Measurements from ENCODE around the gene PPM1E.
A peak's percentile ranks its signal among the peaks of the same experiment; 100 is the strongest.
"Not testable (repeated sequence)": the region's sequence is repeated elsewhere in the genome, so short reads cannot be mapped to it uniquely, and the experiment has no call there.

Gene PPM1E

GRCh38 chr17:58755577-58756245, at the start of gene PPM1E:
PPM1E (plus strand) TSS chr17:58755854.
- DNase-seq (ENCODE audit: low read depth) = peak; percentile 34

- no peak for DNase-seq (ENCODE audit: low read depth)
These were observed 49.1 kb upstream of the PPM1E start for GRCh38 chr17:58706351-58707140.

GRCh38 chr17:58710948-58711552, 44.6 kb upstream of the PPM1E start:
- peak; percentile 11 for DNase-seq (ENCODE audit: low read depth)

GRCh38 chr17:58722274-58722673, 33.4 kb upstream of the PPM1E start:
- DNase-seq (ENCODE audit: low read depth) = no peak

GRCh38 chr17:58722696-58723095, 33.0 kb upstream of the PPM1E start:
- DNase-seq (ENCODE audit: low read depth) = no peak

- DNase-seq (ENCODE audit: low read depth) = no peak
These were observed 26.9 kb upstream of the PPM1E start for GRCh38 chr17:58728798-58729197.

GRCh38 chr17:58730937-58731336, 24.7 kb upstream of the PPM1E start:
- DNase-seq (ENCODE audit: low read depth) = no peak

GRCh38 chr17:58734040-58734439, 21.6 kb upstream of the PPM1E start:
- DNase-seq (ENCODE audit: low read depth) = no peak

GRCh38 chr17:58734811-58735210, 20.8 kb upstream of the PPM1E start:
- no peak for DNase-seq (ENCODE audit: low read depth)

- DNase-seq (ENCODE audit: low read depth) = no peak
These were observed 14.5 kb upstream of the PPM1E start for GRCh38 chr17:58741121-58741625.

- DNase-seq (ENCODE audit: low read depth) = no peak
These were observed 8.0 kb upstream of the PPM1E start for GRCh38 chr17:58747674-58748073.

GRCh38 chr17:58749627-58750026, 6.0 kb upstream of the PPM1E start:
- DNase-seq (ENCODE audit: low read depth) = not testable (repeated sequence)

GRCh38 chr17:58753026-58753425, 2.6 kb upstream of the PPM1E start:
- DNase-seq (ENCODE audit: low read depth) = no peak

- DNase-seq (ENCODE audit: low read depth) = no peak
These were observed 431 bp upstream of the PPM1E start for GRCh38 chr17:58755269-58755576.

GRCh38 chr17:58756246-58757161, 850 bp downstream of the PPM1E start:
- no peak for DNase-seq (ENCODE audit: low read depth)

GRCh38 chr17:58757162-58757613, 1.5 kb downstream of the PPM1E start:
- no peak for DNase-seq (ENCODE audit: low read depth)

GRCh38 chr17:58758890-58759289, 3.2 kb downstream of the PPM1E start:
- DNase-seq (ENCODE audit: low read depth) = no peak

GRCh38 chr17:58759522-58759921, 3.9 kb downstream of the PPM1E start:
- no peak for DNase-seq (ENCODE audit: low read depth)

GRCh38 chr17:58760248-58760647, 4.6 kb downstream of the PPM1E start:
- no peak for DNase-seq (ENCODE audit: low read depth)

- DNase-seq (ENCODE audit: low read depth) = no peak
These were observed 7.6 kb downstream of the PPM1E start for GRCh38 chr17:58763263-58763662.

GRCh38 chr17:58764373-58764772, 8.7 kb downstream of the PPM1E start:
- no peak for DNase-seq (ENCODE audit: low read depth)

GRCh38 chr17:58778482-58778881, 22.8 kb downstream of the PPM1E start:
- not testable (repeated sequence) for DNase-seq (ENCODE audit: low read depth)

Data from activated T-cell treated with anti-CD3 and anti-CD28 coated beads for 24 hours (primary cell).